Neural cell (in vitro differentiated cells): ENCODE results near the gene MTX1.

Experiments used
- EP300 ChIP-seq: fragments of 450-650 bp; conservative IDR thresholded peaks from 2 replicates; pipeline ENCODE4 v1.6.1; 2014; ENCODE audit warnings: antibody characterized with exemption, mild to moderate bottlenecking, moderate library complexity; ENCODE audit not compliant: poor library complexity, severe bottlenecking
- EZH2 ChIP-seq: fragments of 200-600, 300-800 bp; shearing (Covaris generic), sonication (generic); IDR thresholded peaks from 2 replicates; pipeline ENCODE4 v1.6.1; 2014; ENCODE audit warnings: antibody characterized with exemption, low read length, borderline replicate concordance, mild to moderate bottlenecking; ENCODE audit not compliant: insufficient read depth, poor library complexity, severe bottlenecking
- POLR2AphosphoS5 ChIP-seq: IDR thresholded peaks from 2 replicates; pipeline ENCODE4 v1.6.1; 2012
- RAD21 ChIP-seq: fragments of 450-650 bp; conservative IDR thresholded peaks from 2 replicates; pipeline ENCODE4 v1.6.1; 2014; ENCODE audit warnings: antibody characterized with exemption, mild to moderate bottlenecking, moderate library complexity
- SMC3 ChIP-seq: fragments of 450-650 bp; conservative IDR thresholded peaks from 2 replicates; pipeline ENCODE4 v1.6.1; 2014; ENCODE audit warnings: antibody characterized with exemption, mild to moderate bottlenecking, moderate library complexity; ENCODE audit not compliant: poor library complexity
- TF ChIP-seq, protein P1 (sequence below): fragments of 450-650 bp; IDR thresholded peaks from 2 replicates; pipeline ENCODE4 v1.5.1; 2014; ENCODE audit warnings: antibody characterized with exemption, mild to moderate bottlenecking, moderate library complexity; ENCODE audit not compliant: poor library complexity, severe bottlenecking
- TF ChIP-seq, protein P2 (sequence below): IDR thresholded peaks from 2 replicates; pipeline ENCODE4 v1.6.1; 2012; ENCODE audit warnings: borderline replicate concordance

DNA sequence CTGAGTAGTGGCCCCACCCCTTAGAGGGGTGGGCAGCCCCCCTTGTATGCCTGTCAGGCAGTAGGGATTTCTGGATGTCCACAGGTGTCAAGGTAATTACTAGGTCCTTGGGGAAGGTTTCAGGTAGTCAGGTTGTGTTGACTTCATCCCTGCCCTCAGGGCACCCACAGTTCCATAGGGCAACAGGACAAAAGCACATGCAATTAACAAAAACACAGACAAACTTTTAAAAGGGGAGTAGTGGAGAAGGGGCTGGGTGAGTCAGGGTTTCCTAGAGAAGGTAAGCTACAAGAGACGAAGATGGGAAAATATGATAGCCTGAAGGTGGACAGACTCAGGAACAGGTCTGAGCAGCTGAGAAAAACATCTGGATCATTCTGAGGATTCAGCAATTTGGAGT lies 49.5 kb upstream of the MTX1 start:
- TF ChIP-seq, protein P1, sequence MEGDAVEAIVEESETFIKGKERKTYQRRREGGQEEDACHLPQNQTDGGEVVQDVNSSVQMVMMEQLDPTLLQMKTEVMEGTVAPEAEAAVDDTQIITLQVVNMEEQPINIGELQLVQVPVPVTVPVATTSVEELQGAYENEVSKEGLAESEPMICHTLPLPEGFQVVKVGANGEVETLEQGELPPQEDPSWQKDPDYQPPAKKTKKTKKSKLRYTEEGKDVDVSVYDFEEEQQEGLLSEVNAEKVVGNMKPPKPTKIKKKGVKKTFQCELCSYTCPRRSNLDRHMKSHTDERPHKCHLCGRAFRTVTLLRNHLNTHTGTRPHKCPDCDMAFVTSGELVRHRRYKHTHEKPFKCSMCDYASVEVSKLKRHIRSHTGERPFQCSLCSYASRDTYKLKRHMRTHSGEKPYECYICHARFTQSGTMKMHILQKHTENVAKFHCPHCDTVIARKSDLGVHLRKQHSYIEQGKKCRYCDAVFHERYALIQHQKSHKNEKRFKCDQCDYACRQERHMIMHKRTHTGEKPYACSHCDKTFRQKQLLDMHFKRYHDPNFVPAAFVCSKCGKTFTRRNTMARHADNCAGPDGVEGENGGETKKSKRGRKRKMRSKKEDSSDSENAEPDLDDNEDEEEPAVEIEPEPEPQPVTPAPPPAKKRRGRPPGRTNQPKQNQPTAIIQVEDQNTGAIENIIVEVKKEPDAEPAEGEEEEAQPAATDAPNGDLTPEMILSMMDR = no peak
- TF ChIP-seq RAD21 (no peak), SMC3 (no peak), EP300 (no peak), POLR2AphosphoS5 (no peak), EZH2 (no peak)
- TF ChIP-seq, protein P2, sequence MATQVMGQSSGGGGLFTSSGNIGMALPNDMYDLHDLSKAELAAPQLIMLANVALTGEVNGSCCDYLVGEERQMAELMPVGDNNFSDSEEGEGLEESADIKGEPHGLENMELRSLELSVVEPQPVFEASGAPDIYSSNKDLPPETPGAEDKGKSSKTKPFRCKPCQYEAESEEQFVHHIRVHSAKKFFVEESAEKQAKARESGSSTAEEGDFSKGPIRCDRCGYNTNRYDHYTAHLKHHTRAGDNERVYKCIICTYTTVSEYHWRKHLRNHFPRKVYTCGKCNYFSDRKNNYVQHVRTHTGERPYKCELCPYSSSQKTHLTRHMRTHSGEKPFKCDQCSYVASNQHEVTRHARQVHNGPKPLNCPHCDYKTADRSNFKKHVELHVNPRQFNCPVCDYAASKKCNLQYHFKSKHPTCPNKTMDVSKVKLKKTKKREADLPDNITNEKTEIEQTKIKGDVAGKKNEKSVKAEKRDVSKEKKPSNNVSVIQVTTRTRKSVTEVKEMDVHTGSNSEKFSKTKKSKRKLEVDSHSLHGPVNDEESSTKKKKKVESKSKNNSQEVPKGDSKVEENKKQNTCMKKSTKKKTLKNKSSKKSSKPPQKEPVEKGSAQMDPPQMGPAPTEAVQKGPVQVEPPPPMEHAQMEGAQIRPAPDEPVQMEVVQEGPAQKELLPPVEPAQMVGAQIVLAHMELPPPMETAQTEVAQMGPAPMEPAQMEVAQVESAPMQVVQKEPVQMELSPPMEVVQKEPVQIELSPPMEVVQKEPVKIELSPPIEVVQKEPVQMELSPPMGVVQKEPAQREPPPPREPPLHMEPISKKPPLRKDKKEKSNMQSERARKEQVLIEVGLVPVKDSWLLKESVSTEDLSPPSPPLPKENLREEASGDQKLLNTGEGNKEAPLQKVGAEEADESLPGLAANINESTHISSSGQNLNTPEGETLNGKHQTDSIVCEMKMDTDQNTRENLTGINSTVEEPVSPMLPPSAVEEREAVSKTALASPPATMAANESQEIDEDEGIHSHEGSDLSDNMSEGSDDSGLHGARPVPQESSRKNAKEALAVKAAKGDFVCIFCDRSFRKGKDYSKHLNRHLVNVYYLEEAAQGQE = no peak
